Endometrium (tissue), 2 donors: ENCODE data around the gene TMEM130.
"Not testable (repeated sequence)": the region's sequence is repeated elsewhere in the genome, so short reads cannot be mapped to it uniquely, and the experiment has no call there.

Experiments
- FAIRE-seq: peaks from 2 replicates; lab custom pipeline; 2012; peaks lifted over from hg19 to GRCh38; lab: Jason Lieb, UNC
- donor health status: control.
- donor health status: control.

TMEM130 gene

GRCh38 chr7:98877692-98878364, 8.0 kb upstream of the TMEM130 start:
- FAIRE-seq = no peak

DNA sequence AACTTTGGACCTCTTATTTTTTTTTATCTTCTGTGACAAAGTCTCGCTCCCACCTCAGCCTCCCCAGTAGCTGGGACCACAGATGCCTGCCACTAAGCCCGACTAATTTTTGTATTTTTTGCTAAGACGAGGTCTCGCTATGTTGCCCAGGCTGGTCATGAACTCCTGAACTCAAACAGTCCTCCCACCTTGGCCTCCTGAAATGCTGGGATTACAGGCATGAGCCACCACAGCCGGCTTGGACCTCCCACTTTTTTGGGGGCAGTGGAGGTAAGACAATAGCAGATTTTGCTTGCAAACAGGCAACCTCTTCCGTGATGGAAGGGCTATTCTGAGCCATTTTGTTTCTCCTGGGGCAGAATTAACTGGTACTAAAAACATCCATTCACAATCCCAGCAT, 7.3 kb upstream of the TMEM130 start:
- no peak for FAIRE-seq

DNA sequence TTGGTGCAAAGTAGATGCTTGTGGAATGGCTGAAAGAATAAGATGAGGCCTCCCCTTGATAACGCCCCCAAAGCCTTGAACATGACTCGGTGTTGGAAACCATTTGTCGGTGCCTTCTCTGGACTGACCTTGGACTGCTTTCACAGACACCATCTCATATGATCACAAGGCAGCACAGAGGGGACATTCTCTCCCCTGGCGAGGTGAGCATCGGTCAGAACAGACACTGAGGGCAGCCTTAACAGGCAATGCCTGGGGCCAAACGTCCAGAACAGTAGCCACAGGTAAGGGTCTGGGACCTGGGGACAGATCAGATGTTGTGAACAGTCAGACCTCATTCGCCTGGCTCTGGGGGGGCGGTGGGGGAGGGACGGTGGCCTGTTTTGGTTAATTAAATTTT, 5.7 kb upstream of the TMEM130 start:
- FAIRE-seq = no peak

DNA sequence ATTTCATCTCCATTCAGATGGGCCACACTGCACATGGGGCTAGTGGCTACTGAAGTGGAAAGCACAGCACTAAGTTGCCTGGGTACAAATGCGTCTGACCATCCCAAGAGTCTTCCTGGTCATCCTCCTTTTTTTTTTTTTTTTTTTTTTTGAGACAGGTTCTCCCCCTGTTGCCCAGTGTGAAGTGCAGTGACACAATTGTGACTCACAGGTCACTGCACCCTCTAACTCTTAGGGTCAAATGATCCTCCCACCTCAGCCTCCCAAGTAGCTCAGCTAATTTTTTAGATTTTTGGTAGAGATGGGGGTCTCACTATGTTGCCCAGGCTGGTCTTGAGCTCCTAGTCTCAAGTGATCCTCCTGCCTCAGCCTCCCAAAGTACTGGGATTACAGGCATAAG, 5.1 kb upstream of the TMEM130 start:
- no peak for FAIRE-seq

- FAIRE-seq = not testable (repeated sequence)
Observed at GRCh38 chr7:98873610-98874009, 3.8 kb upstream of the TMEM130 start.

DNA sequence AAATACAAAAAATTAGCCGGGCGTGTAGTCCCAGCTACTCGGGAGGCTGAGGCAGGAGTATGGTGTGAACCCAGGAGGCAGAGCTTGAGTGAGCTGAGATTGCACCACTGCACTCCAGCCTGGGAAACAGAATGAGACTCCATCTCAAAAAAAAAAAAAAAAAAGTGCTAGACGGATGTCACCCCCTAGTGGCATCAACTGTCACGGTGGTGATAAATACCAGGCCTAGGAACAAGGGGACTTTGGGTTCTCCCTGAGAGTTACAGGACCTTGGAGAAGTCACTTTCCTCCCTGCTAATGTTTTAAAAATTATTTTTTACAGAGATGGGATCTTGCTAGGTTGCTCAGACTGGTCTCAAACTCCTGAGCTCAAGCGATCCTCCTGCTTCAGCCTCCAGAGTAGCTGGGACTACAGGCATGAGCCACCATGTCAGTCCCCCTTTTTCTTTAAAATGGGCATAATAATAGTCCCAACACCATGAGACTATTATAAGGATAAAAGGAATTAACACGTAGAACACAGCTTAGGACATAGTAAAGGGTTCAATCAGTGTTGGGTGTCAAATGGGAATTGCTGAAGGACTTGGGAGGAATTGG, 2.6 kb upstream of the TMEM130 start:
- FAIRE-seq = no peak

DNA sequence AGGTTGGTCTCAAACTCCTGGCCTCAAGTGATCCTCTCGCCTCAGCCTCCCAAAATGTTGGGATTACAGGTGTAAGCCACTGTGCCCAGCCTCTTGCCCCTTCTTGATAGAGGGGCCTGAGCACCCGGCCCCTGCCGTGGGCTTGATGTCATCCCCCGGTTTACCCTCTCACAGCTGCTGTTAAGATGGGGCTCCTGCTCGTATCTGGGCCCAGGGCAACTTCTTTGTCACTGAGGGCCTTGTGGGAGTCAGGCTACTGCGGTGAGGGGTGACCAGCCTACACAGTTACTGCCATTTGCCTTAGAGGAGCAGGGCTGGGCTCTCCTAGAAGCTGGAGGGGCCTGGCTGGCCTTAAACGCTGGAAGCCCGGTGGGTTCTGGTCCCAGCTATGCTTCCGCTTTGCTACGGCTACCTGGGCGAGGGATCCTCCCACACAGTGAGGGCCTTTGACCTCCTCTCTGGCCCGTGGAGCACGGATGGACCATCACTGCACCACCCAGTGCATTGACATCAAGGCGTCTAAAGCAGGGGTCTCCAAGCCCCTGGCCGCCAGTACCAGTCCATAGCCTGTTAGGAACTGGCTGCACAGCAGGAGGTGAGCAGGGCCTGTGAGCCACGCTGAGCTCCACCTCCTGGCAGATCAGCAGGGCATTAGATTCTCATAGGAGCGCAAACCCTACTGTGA, 1.1 kb upstream of the TMEM130 start:
- FAIRE-seq = no peak

- FAIRE-seq = no peak
Observed at GRCh38 chr7:98870121-98870651, 372 bp upstream of the TMEM130 start.

DNA sequence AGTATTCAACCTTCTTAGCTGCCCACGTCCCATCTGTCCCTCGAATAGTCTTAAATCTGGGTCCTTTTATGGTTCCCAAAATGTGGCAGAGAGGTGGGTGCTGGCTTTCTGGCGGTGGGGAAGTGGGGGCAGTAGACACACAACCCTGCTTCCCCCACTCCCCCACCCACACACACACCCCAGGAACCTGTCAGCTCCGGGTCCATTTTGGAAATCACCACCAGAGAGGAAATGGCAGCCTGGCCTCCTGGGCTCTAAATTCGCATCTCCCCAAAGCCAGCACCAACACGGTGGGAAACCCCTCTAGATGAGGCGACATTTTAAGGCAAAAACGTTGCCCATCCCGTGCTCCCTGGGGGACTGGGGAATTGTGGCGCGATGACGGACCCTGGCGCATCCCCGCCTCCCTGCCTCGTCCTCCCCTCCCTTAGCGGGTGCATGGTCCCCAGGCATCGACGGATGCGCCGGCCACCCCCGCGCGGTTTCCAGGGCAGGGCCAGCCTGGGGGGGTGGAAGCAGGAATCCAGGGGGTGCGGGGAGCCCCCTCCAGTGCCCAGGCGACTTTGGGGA, 702 bp downstream of the TMEM130 start:
- no peak for FAIRE-seq

GRCh38 chr7:98868450-98868849, 1.4 kb downstream of the TMEM130 start:
- no peak for FAIRE-seq

GRCh38 chr7:98866765-98867164, 3.0 kb downstream of the TMEM130 start:
- FAIRE-seq = no peak

- no peak for FAIRE-seq
Observed at GRCh38 chr7:98866351-98866750, 3.5 kb downstream of the TMEM130 start.

GRCh38 chr7:98864731-98865453, 4.9 kb downstream of the TMEM130 start:
- FAIRE-seq = no peak

DNA sequence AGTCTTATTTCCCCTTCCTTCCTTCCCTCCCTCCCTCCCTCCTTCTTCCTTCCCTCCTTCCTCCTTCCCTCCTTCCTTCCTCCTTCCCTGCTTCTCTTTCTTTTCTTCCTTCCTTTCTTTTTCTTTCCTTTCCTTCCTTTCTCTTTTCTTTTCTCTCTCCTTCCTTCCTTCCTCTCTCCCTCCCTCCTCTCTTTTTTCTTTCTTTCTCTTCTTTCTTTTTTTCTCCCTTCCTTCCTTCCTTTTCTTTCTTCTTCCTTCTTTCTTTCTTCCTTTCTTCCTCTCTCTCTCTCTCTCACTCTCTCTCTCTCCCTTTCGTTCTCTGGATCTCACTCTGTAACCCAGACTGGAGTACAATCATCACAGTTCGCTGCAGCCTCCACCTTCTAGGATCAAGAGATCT, 6.2 kb downstream of the TMEM130 start:
- no peak for FAIRE-seq

- no peak for FAIRE-seq
Observed at GRCh38 chr7:98862716-98863420, 6.9 kb downstream of the TMEM130 start.

GRCh38 chr7:98862203-98862602, 7.6 kb downstream of the TMEM130 start:
- no peak for FAIRE-seq

GRCh38 chr7:98860071-98860470, 9.7 kb downstream of the TMEM130 start:
- no peak for FAIRE-seq

DNA sequence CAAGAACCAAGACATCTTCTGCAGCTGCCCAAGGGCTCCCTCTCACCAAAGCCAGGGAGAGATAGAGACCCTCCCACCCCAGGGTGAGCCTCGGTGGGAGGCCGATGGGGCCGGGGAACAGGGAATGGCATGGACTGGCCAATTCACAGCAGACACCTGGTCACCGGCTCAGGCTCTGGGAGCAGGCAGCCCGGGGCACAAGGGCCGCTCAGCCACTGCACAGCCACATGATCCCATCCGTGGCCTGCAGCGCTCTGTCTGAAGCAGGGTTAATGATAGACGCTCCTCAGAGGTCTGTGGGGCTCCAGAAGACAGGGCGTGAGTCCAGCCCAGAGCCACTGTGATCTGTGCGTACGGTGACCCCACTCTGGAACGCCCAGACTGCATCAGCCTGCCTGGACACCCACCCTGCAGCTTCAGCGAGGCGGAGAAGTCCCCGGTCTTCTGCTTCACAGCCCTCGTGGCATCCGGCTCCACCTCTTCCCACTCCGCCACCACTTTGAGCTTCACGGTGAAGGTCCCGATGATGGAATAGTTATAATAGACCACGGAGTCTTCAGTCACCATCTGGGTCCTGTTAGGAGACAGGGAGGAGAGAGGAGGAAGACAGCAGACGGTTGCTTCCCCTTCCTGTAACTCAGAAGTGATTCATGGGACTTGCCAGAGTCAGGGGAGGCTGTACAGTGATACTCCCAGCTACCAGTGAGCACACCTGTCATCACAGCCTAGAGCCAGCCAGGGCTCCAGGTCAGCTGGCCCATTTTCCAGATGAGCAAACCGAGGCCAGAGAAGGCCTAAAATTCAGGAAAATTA, 14.0 kb downstream of the TMEM130 start:
- FAIRE-seq = no peak

GRCh38 chr7:98852826-98853225, 17.0 kb downstream of the TMEM130 start:
- no peak for FAIRE-seq

- no peak for FAIRE-seq
Observed at GRCh38 chr7:98848918-98849317, 20.9 kb downstream of the TMEM130 start.

- FAIRE-seq = not testable (repeated sequence)
Observed at GRCh38 chr7:98842552-98842951, 27.3 kb downstream of the TMEM130 start.
